GM18511 (cell line): ENCODE results near the gene OPN4.

Source experiments
- ATAC-seq: cut with Tn5 transposase; IDR thresholded peaks from one replicate; pipeline ENCODE4 v1.9.1; 2021; ENCODE audit warnings: mild to moderate bottlenecking, moderate library complexity; ENCODE audit not compliant: unreplicated experiment

OPN4 gene

GRCh38 chr10:86647773-86648703 is 6.3 kb upstream of the OPN4 start:
- ATAC-seq = no peak

GRCh38 chr10:86648704-86649427 is 5.5 kb upstream of the OPN4 start:
- ATAC-seq = no peak

- no peak for ATAC-seq
Measured at GRCh38 chr10:86649471-86650150, 4.7 kb upstream of the OPN4 start.

GRCh38 chr10:86650151-86650550 is 4.2 kb upstream of the OPN4 start:
- no peak for ATAC-seq

DNA sequence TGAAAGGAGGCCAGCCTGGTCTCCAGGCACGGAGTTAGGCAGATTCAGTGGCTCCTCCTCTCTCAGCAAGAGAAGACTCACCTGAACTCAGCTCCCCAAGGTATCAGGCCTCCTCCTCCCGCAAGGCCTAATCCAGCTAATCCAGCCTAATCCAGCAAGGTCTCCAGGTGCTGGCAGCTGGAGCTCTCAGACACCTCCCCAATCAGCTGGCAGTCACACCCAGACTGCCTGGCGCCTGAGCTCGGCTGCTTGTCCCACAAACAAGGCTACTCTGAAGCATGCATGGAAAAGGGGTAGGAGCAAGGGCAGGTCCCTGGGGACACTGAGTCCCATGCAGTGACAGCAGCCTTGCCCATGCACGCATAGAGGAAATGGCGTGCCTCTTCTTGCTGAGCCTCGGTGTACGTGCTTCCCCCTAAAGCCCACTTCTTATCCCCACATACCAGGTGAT is 3.3 kb upstream of the OPN4 start:
- no peak for ATAC-seq

DNA sequence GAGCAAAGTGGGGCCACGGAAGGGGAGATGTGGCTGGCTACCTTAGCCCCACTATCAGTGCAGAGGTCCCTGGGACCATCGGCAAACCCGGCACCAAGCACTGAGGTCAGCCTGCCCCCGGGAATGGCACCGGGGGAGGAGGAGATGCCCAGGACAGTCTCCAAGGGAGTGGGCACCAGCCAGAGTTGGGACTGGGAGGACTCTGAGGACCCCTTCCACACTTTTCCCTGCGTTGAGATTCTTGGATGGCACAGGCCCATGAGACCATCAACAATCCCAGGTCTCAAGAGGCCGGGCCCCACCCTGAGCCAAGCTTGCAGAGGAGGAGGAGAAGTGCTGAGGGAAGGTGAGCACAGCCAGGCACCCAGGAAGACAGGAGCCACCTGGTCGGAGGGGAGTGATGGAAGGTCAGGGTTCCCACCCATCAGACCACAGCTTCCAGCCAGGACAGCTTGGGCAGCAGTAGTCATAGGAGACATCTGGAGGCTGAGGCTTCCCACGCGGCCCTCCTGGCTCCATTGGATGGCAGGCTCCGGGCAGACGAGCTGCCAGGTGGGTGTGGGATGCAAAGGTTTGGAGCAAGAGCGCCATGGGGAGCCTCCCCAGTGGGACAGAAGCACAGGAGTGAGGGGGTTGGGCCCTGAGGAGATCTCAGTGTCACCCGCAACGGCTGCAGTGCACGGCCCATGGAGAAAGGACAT is 2.6 kb upstream of the OPN4 start:
- ATAC-seq = no peak

GRCh38 chr10:86652361-86653202 is 1.8 kb upstream of the OPN4 start:
- ATAC-seq = no peak

DNA sequence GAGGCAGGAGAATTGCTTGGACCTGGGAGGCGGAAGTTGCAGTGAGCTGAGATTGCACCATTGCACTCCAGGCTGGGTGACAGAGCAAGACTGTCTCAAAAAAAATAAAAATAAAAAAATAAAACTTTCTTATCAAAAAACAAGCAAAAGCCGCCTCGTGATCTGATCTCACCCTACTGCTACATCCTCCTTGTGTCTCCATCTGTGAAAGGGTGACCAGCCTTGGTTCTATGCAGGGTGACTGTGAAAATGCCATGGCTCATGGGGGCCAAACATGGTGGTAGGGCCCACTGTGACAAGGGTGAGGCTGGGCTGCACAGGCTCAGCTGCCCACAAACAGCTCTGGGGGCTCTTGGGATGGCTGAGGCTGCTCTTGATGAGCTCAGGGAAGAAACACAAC is 968 bp upstream of the OPN4 start:
- no peak for ATAC-seq

- no peak for ATAC-seq
Measured at GRCh38 chr10:86653987-86654386, 360 bp upstream of the OPN4 start.

DNA sequence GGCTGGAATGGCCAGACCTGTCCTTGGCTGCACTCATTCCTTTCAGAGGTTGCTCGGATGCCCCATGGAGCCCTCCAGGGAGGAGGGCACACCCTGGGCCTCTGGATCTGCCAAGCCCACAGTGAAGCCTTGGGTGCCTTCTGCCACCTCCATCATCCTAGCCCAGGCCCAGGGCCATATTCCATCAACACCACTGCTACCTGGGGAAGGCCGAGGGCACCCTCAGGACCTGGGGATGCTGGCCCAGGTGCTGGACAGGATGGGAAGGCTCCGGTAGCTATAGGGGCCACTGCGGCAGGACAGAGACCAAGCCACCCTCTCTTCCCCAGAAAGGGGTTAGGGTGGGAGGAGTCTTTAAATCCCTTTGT is 810 bp downstream of the OPN4 start:
- no peak for ATAC-seq

- ATAC-seq = no peak
Measured at GRCh38 chr10:86655596-86655995, 1.2 kb downstream of the OPN4 start.

- ATAC-seq = no peak
Measured at GRCh38 chr10:86657011-86657395, 2.7 kb downstream of the OPN4 start.

GRCh38 chr10:86657396-86658011 is 3.2 kb downstream of the OPN4 start:
- no peak for ATAC-seq

GRCh38 chr10:86658261-86658741 is 4.0 kb downstream of the OPN4 start:
- ATAC-seq = no peak

DNA sequence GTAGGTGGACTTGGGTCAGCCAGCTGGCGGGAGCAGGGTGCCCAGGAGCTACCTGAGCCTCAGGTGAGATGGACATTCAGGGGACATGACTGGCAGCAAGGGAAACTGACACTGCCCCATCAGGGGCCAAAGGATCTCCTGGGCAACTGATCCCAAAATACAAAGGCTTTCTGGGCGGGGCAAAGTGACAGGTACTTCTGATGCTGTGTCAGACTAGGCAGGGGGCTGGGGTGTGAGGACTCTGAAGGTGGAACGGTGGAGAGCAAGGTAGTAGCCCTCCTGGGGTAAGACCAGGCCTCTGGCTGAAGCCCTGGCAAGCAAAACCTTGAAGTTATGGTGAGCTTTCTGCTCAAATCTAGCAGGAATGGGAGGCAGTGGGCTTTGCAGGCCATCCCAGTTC is 4.4 kb downstream of the OPN4 start:
- ATAC-seq = no peak

- ATAC-seq = no peak
Measured at GRCh38 chr10:86659161-86659691, 4.9 kb downstream of the OPN4 start.

GRCh38 chr10:86659721-86660453 is 5.5 kb downstream of the OPN4 start:
- no peak for ATAC-seq

- no peak for ATAC-seq
Measured at GRCh38 chr10:86661161-86662025, 7.0 kb downstream of the OPN4 start.
